GM10248 (cell line): ENCODE measurements around the gene GGT6.
A peak's percentile ranks its signal among the peaks of the same experiment; 100 is the strongest.

Source experiments
- CTCF ChIA-PET: fragments of 300-600 bp; sonication (Branson Sonifier 250); formaldehyde crosslinking; extraction: SDS; loops from one replicate; lab custom pipeline; 2021; ENCODE audit warnings: antibody characterized with exemption; lab: Yijun Ruan, JAX
- POLR2A ChIA-PET: fragments of 350-650 bp; sonication (Branson Sonifier 250); formaldehyde crosslinking; extraction: SDS; loops from one replicate; lab custom pipeline; 2020; ENCODE audit warnings: antibody characterized with exemption; lab: Yijun Ruan, JAX
- DNase-seq: peaks from one replicate; pipeline ENCODE4 v3.0.0; 2012; ENCODE audit errors: extremely low spot score
- CTCF ChIP-seq: IDR thresholded peaks from 2 replicates; pipeline ENCODE4 v1.5.1; 2012; ENCODE audit warnings: mild to moderate bottlenecking, low read depth; ENCODE audit errors: extremely low read depth, missing control alignments, control extremely low read depth

Gene GGT6

GRCh38 chr17:4555873-4556759 is 4.3 kb downstream of the GGT6 start:
- no peak for DNase-seq
- CTCF ChIA-PET = interaction anchor here (1.0 to 4.7 kb wide), 2 partner anchors 10 to 71 kb away, joined by 3 to 61 read pairs; no protein-coding TSS in a partner anchor
- TF ChIP-seq CTCF = no peak
- POLR2A ChIA-PET = no interaction called here

- DNase-seq = peak; percentile 100
- TF ChIP-seq CTCF = no peak
- CTCF ChIA-PET = interaction anchor here (1.0 to 4.7 kb wide), 3 partner anchors 11 to 348 kb away, joined by 3 to 61 read pairs (median 3); no protein-coding TSS in a partner anchor
- POLR2A ChIA-PET = interaction anchor here (0.6 kb wide), 1 partner anchor 17 kb away, joined by 5 read pairs; no protein-coding TSS in a partner anchor
Measured at GRCh38 chr17:4554997-4555799, 5.2 kb downstream of the GGT6 start, which contains the start of gene MYBBP1A. Gene MYBBP1A (minus strand): TSS chr17:4555384. CDS start chr17:4555324, 60 bp downstream.

- POLR2A ChIA-PET = no interaction called here
- DNase-seq = no peak
- CTCF ChIA-PET = interaction anchor here (1.2 to 4.7 kb wide), 2 partner anchors 12 to 349 kb away, joined by 3 to 61 read pairs; no protein-coding TSS in a partner anchor
- no peak for TF ChIP-seq CTCF
Measured at GRCh38 chr17:4554441-4554996, 5.9 kb downstream of the GGT6 start.

GRCh38 chr17:4553669-4554068 is 6.7 kb downstream of the GGT6 start:
- CTCF ChIA-PET = interaction anchor here (4.7 kb wide), 1 partner anchor 13 kb away, joined by 61 read pairs; no protein-coding TSS in a partner anchor
- DNase-seq = no peak
- TF ChIP-seq CTCF = no peak
- POLR2A ChIA-PET = no interaction called here

- no peak for DNase-seq
- CTCF ChIA-PET = interaction anchor here (1.3 to 4.6 kb wide), 2 partner anchors 8 to 14 kb away, joined by 3 to 29 read pairs; no protein-coding TSS in a partner anchor
- no peak for TF ChIP-seq CTCF
- POLR2A ChIA-PET = interaction anchor here (0.6 to 0.7 kb wide), 2 partner anchors 292 to 523 kb away, joined by 3 to 8 read pairs; no protein-coding TSS in a partner anchor
Measured at GRCh38 chr17:4551796-4552525, 8.4 kb downstream of the GGT6 start.
